ENCODE data around the gene RPL23. TPM values are rescaled to one million over a fixed set of nuclear protein-coding genes. Genes with fewer than 3 reads are reported as not detected.
A peak's percentile ranks its signal among the peaks of the same experiment; 100 is the strongest.

Gene RPL23
- total and polyA plus RNA-seq, 9 of the 15 experiments (the other 6 are each of a cell fraction or from before 2014, with no cell fraction given): 1,745 to 3,667 (median 3,096) TPM

GRCh38 chr17:38868817-38869525 lies 15.4 kb upstream of the RPL23 start (continued):
- TF ChIP-seq ZBTB11 (CRISPR knock-in tag; IDR thresholded peaks at IDR 0.05): no peak
- TF ChIP-seq, protein P1, sequence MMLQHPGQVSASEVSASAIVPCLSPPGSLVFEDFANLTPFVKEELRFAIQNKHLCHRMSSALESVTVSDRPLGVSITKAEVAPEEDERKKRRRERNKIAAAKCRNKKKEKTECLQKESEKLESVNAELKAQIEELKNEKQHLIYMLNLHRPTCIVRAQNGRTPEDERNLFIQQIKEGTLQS (IDR thresholded peaks at IDR 0.05): no peak
- TF ChIP-seq, protein P1 (CRISPR knock-in tag; conservative IDR thresholded peaks at IDR 0.05): no peak
- TF ChIP-seq, protein P2, sequence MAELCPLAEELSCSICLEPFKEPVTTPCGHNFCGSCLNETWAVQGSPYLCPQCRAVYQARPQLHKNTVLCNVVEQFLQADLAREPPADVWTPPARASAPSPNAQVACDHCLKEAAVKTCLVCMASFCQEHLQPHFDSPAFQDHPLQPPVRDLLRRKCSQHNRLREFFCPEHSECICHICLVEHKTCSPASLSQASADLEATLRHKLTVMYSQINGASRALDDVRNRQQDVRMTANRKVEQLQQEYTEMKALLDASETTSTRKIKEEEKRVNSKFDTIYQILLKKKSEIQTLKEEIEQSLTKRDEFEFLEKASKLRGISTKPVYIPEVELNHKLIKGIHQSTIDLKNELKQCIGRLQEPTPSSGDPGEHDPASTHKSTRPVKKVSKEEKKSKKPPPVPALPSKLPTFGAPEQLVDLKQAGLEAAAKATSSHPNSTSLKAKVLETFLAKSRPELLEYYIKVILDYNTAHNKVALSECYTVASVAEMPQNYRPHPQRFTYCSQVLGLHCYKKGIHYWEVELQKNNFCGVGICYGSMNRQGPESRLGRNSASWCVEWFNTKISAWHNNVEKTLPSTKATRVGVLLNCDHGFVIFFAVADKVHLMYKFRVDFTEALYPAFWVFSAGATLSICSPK (IDR thresholded peaks at IDR 0.05; ENCODE audit: borderline replicate concordance): peak; percentile 31; the same call in 1 of the 2 replicates
- no peak for TF ChIP-seq RBM14 (IDR thresholded peaks at IDR 0.05; ENCODE audit: borderline replicate concordance, insufficient read depth, low read depth, low read length)
- TF ChIP-seq, protein P3, sequence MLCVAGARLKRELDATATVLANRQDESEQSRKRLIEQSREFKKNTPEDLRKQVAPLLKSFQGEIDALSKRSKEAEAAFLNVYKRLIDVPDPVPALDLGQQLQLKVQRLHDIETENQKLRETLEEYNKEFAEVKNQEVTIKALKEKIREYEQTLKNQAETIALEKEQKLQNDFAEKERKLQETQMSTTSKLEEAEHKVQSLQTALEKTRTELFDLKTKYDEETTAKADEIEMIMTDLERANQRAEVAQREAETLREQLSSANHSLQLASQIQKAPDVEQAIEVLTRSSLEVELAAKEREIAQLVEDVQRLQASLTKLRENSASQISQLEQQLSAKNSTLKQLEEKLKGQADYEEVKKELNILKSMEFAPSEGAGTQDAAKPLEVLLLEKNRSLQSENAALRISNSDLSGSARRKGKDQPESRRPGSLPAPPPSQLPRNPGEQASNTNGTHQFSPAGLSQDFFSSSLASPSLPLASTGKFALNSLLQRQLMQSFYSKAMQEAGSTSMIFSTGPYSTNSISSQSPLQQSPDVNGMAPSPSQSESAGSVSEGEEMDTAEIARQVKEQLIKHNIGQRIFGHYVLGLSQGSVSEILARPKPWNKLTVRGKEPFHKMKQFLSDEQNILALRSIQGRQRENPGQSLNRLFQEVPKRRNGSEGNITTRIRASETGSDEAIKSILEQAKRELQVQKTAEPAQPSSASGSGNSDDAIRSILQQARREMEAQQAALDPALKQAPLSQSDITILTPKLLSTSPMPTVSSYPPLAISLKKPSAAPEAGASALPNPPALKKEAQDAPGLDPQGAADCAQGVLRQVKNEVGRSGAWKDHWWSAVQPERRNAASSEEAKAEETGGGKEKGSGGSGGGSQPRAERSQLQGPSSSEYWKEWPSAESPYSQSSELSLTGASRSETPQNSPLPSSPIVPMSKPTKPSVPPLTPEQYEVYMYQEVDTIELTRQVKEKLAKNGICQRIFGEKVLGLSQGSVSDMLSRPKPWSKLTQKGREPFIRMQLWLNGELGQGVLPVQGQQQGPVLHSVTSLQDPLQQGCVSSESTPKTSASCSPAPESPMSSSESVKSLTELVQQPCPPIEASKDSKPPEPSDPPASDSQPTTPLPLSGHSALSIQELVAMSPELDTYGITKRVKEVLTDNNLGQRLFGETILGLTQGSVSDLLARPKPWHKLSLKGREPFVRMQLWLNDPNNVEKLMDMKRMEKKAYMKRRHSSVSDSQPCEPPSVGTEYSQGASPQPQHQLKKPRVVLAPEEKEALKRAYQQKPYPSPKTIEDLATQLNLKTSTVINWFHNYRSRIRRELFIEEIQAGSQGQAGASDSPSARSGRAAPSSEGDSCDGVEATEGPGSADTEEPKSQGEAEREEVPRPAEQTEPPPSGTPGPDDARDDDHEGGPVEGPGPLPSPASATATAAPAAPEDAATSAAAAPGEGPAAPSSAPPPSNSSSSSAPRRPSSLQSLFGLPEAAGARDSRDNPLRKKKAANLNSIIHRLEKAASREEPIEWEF (CRISPR knock-in tag; IDR thresholded peaks at IDR 0.05): no peak
- TF ChIP-seq HLTF (IDR thresholded peaks at IDR 0.05): no peak
- TF ChIP-seq, protein P4, sequence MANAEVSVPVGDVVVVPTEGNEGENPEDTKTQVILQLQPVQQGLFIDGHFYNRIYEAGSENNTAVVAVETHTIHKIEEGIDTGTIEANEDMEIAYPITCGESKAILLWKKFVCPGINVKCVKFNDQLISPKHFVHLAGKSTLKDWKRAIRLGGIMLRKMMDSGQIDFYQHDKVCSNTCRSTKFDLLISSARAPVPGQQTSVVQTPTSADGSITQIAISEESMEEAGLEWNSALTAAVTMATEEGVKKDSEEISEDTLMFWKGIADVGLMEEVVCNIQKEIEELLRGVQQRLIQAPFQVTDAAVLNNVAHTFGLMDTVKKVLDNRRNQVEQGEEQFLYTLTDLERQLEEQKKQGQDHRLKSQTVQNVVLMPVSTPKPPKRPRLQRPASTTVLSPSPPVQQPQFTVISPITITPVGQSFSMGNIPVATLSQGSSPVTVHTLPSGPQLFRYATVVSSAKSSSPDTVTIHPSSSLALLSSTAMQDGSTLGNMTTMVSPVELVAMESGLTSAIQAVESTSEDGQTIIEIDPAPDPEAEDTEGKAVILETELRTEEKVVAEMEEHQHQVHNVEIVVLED (CRISPR knock-in tag; IDR thresholded peaks at IDR 0.05): peak; percentile 33; the same call in 1 of the 2 replicates
- TF ChIP-seq NR2F6 (CRISPR knock-in tag; IDR thresholded peaks at IDR 0.05): no peak
- no peak; the same call in 1 of the 2 replicates for TF ChIP-seq KLF16 (IDR thresholded peaks at IDR 0.05)
- TF ChIP-seq NCOA4 (IDR thresholded peaks at IDR 0.05; ENCODE audit: partially characterized antibody): no peak
